ENCODE measurements around the gene LFNG. TPM values are rescaled to one million over a fixed set of nuclear protein-coding genes. Genes with fewer than 3 reads are reported as not detected.

Gene LFNG
- total RNA-seq, 1 experiment from 2014 or later: 38.1 TPM

DNA sequence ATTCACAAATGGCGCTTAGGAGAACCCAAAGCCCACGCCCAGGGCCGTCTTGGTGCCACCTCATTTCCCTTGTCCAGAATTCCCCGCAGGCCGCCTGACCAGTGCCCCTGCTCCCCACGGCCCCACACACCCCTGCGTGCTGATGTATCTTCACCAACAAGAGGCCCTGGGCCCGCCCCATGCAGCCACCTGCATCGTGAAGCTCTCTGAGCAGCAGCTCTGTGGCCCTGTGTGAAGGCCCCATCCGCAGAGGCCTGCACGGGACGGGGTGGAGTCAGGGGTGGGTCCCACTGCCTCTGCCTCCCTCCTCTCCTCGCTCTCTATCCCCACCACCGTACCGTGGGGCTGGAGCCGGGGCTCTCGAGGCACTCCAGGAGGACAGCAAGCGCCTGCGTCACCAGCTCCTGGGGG lies 21.1 kb downstream of the LFNG start:
- DNase-seq (ENCODE audit: low read depth, low spot score) (no peak), ATAC-seq (peak; percentile 35; the same call in 1 of the 2 replicates)
- Histone ChIP-seq H3K4me3 (ENCODE audit: low read depth in 2 of 2, low read length in 2 of 2) (no peak overlapping the region), H3K27ac (ENCODE audit: low read length) (no peak overlapping the region), H3K4me1 (ENCODE audit: control insufficient read depth, insufficient read depth, low read length) (no peaks in the 10 kb centered on the region), H3K9me3 (ENCODE audit: control insufficient read depth, insufficient read depth, low read depth, low read length) (no peaks in the 10 kb centered on the region), H3K27me3 (ENCODE audit: control insufficient read depth, insufficient read depth, low read length) (no peaks in the 10 kb centered on the region), H3K36me3 (ENCODE audit: control insufficient read depth, insufficient read depth, low read length) (peaks cover 3% of the 10 kb centered on the region; the same call in 1 of the 2 replicates)
- TF ChIP-seq, protein P1, sequence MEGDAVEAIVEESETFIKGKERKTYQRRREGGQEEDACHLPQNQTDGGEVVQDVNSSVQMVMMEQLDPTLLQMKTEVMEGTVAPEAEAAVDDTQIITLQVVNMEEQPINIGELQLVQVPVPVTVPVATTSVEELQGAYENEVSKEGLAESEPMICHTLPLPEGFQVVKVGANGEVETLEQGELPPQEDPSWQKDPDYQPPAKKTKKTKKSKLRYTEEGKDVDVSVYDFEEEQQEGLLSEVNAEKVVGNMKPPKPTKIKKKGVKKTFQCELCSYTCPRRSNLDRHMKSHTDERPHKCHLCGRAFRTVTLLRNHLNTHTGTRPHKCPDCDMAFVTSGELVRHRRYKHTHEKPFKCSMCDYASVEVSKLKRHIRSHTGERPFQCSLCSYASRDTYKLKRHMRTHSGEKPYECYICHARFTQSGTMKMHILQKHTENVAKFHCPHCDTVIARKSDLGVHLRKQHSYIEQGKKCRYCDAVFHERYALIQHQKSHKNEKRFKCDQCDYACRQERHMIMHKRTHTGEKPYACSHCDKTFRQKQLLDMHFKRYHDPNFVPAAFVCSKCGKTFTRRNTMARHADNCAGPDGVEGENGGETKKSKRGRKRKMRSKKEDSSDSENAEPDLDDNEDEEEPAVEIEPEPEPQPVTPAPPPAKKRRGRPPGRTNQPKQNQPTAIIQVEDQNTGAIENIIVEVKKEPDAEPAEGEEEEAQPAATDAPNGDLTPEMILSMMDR (IDR thresholded peaks at IDR 0.05): no peak
- no peak for TF ChIP-seq SIN3A (IDR thresholded peaks at IDR 0.05; ENCODE audit: borderline replicate concordance, insufficient read depth, low read depth, low read length)
- no peak for TF ChIP-seq POLR2AphosphoS5 (IDR thresholded peaks at IDR 0.05; ENCODE audit: low read depth, low read length)
- TF ChIP-seq, protein P2, sequence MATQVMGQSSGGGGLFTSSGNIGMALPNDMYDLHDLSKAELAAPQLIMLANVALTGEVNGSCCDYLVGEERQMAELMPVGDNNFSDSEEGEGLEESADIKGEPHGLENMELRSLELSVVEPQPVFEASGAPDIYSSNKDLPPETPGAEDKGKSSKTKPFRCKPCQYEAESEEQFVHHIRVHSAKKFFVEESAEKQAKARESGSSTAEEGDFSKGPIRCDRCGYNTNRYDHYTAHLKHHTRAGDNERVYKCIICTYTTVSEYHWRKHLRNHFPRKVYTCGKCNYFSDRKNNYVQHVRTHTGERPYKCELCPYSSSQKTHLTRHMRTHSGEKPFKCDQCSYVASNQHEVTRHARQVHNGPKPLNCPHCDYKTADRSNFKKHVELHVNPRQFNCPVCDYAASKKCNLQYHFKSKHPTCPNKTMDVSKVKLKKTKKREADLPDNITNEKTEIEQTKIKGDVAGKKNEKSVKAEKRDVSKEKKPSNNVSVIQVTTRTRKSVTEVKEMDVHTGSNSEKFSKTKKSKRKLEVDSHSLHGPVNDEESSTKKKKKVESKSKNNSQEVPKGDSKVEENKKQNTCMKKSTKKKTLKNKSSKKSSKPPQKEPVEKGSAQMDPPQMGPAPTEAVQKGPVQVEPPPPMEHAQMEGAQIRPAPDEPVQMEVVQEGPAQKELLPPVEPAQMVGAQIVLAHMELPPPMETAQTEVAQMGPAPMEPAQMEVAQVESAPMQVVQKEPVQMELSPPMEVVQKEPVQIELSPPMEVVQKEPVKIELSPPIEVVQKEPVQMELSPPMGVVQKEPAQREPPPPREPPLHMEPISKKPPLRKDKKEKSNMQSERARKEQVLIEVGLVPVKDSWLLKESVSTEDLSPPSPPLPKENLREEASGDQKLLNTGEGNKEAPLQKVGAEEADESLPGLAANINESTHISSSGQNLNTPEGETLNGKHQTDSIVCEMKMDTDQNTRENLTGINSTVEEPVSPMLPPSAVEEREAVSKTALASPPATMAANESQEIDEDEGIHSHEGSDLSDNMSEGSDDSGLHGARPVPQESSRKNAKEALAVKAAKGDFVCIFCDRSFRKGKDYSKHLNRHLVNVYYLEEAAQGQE (IDR thresholded peaks at IDR 0.05; ENCODE audit: insufficient read depth in 1 of 2, low read depth in 2 of 2, low read length in 1 of 2): no peak
- TF ChIP-seq TCF7L2 (IDR thresholded peaks at IDR 0.05; ENCODE audit: low read depth, low read length): no peak
- no TSS peak for BruUV-seq (replicated peaks)
- ChIA-PET CTCF (no interaction called here), POLR2A (no interaction called here)
- intact Hi-C loops (cut with micrococcal nuclease; ENCODE audit: unreplicated experiment) (no loop called here), in situ Hi-C loops (cut with HindIII; ENCODE audit: low pct_unique_long_range_greater_than_20kb, low sequenced_read_pairs) (no loop called here)

DNA sequence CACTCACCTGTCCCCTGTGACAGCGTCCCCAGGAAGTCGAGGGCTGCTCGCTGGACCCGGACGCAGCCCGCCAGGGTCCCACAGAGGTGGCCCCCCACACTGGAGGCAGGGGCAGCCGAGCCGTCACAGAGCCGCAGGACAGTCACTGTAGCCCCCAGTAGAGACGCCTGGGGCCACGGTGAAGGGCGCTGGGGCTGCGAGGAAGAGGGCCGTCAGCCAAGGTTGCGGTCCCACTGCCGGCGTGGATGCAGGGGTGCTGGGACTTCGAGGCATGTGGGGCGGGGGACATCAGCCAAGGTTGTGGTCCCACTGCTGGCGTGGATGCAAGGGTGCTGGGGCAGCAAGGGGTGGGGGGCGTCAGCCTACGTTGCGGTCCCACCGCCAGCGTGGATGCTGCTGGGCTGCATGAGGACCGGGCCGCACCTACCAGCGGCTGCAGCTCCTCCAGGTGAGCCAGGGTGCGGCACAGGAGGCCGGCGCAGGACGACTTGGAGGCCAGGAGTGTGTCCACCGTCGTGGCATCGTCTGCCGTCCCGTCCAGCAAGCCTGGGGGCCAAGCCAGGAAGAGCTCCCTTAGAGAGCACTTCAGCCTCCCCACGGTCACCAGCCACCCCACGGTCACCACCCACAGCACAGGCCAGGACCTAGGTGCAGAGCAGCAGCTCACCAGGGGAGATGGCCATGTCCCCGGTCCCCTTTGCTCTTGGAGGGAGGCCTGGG lies 21.9 kb downstream of the LFNG start:
- no peaks in the 10 kb centered on the region for H3K9me3 ChIP-seq (ENCODE audit: control insufficient read depth, insufficient read depth, low read depth, low read length)
- ChIA-PET POLR2A (no interaction called here), CTCF (no interaction called here)
- H3K27ac ChIP-seq (ENCODE audit: low read length): no peak overlapping the region
- peaks cover 3% of the 10 kb centered on the region; the same call in 1 of the 2 replicates for H3K36me3 ChIP-seq (ENCODE audit: control insufficient read depth, insufficient read depth, low read length)
- intact Hi-C loops (cut with micrococcal nuclease; ENCODE audit: unreplicated experiment): no loop called here
- in situ Hi-C loops (cut with HindIII; ENCODE audit: low pct_unique_long_range_greater_than_20kb, low sequenced_read_pairs): no loop called here
- BruUV-seq (replicated peaks): no TSS peak
- DNase-seq (ENCODE audit: low read depth, low spot score) (no peak), ATAC-seq (no peak)
- TF ChIP-seq SIN3A (IDR thresholded peaks at IDR 0.05; ENCODE audit: borderline replicate concordance, insufficient read depth, low read depth, low read length): no peak
- TF ChIP-seq, protein P2 (IDR thresholded peaks at IDR 0.05; ENCODE audit: insufficient read depth in 1 of 2, low read depth in 2 of 2, low read length in 1 of 2): no peak
- no peak for TF ChIP-seq TCF7L2 (IDR thresholded peaks at IDR 0.05; ENCODE audit: low read depth, low read length)
- no peak for TF ChIP-seq POLR2AphosphoS5 (IDR thresholded peaks at IDR 0.05; ENCODE audit: low read depth, low read length)
- TF ChIP-seq, protein P1 (IDR thresholded peaks at IDR 0.05): no peak
- no peak overlapping the region for H3K4me3 ChIP-seq (ENCODE audit: low read depth in 2 of 2, low read length in 2 of 2)
- H3K27me3 ChIP-seq (ENCODE audit: control insufficient read depth, insufficient read depth, low read length): no peaks in the 10 kb centered on the region
- no peaks in the 10 kb centered on the region for H3K4me1 ChIP-seq (ENCODE audit: control insufficient read depth, insufficient read depth, low read length)
